Embryonic facial prominence (tissue), 1 donor: Measurements from ENCODE around the gene DDX39B.
A peak's percentile ranks its signal among the peaks of the same experiment; 100 is the strongest.
"Not testable (repeated sequence)": the region's sequence is repeated elsewhere in the genome, so short reads cannot be mapped to it uniquely, and the experiment has no call there.

ENCODE experiments used
- DNase-seq: peaks from one replicate; pipeline ENCODE4 v3.0.0-alpha.2; 2016; ENCODE audit errors: extremely low spot score

Gene DDX39B

GRCh38 chr6:31528821-31529328 lies 12.9 kb downstream of the DDX39B start, which contains the start of gene MCCD1:
TSS of gene MCCD1 (plus strand) at chr6:31528962. CDS start at chr6:31529015, 53 bp downstream.
- no peak for DNase-seq

GRCh38 chr6:31528307-31528777 lies 13.5 kb downstream of the DDX39B start:
- no peak for DNase-seq

- DNase-seq: no peak
Measured at GRCh38 chr6:31525932-31526591, 15.7 kb downstream of the DDX39B start.

GRCh38 chr6:31525553-31525931 lies 16.3 kb downstream of the DDX39B start:
- DNase-seq: no peak

- no peak for DNase-seq
Measured at GRCh38 chr6:31521835-31522234, 20.0 kb downstream of the DDX39B start.

- DNase-seq: no peak
Measured at GRCh38 chr6:31513456-31514165, 28.2 kb downstream of the DDX39B start.

GRCh38 chr6:31510007-31510406 lies 31.8 kb downstream of the DDX39B start:
- DNase-seq: no peak

GRCh38 chr6:31509036-31509435 lies 32.8 kb downstream of the DDX39B start:
- DNase-seq: not testable (repeated sequence)

GRCh38 chr6:31502586-31502985 lies 39.2 kb downstream of the DDX39B start:
- no peak for DNase-seq

- not testable (repeated sequence) for DNase-seq
Measured at GRCh38 chr6:31499648-31500047, 42.2 kb downstream of the DDX39B start.

- DNase-seq: no peak
Measured at GRCh38 chr6:31498748-31499147, 43.1 kb downstream of the DDX39B start.

- DNase-seq: peak; percentile 34
Measured at GRCh38 chr6:31497531-31498476, 44.0 kb downstream of the DDX39B start, which contains the start of gene MICB. TSS of gene MICB (plus strand) at chr6:31498145. CDS start at chr6:31498194, 49 bp downstream.

GRCh38 chr6:31496826-31497225 lies 45.0 kb downstream of the DDX39B start:
- DNase-seq: not testable (repeated sequence)

- no peak for DNase-seq
Measured at GRCh38 chr6:31495580-31495979, 46.2 kb downstream of the DDX39B start.

GRCh38 chr6:31493875-31494694 lies 47.7 kb downstream of the DDX39B start:
- DNase-seq: no peak

- not testable (repeated sequence) for DNase-seq
Measured at GRCh38 chr6:31493550-31493874, 48.3 kb downstream of the DDX39B start.

GRCh38 chr6:31490115-31490873 lies 51.5 kb downstream of the DDX39B start:
- no peak for DNase-seq

GRCh38 chr6:31489086-31489485 lies 52.7 kb downstream of the DDX39B start:
- no peak for DNase-seq

- DNase-seq: not testable (repeated sequence)
Measured at GRCh38 chr6:31487674-31488073, 54.1 kb downstream of the DDX39B start.
